Stimulated activated CD8-positive, alpha-beta memory T cell treated with anti-CD3 and anti-CD28 coated beads, Interleukin-12 subunit alpha, Interleukin-12 subunit beta, amount 100 ng/mL, for 4 hours (primary cell): ENCODE measurements around the gene GRIK3.

ENCODE experiments used
- DNase-seq: peaks from one replicate; pipeline ENCODE4 v3.0.0-alpha.2; 2020; ENCODE audit warnings: low read depth

The GRIK3 gene

GRCh38 chr1:36874271-36875060 is 159.8 kb downstream of the GRIK3 start:
- DNase-seq, result no peak

GRCh38 chr1:36872858-36873257 is 161.5 kb downstream of the GRIK3 start:
- no peak for DNase-seq

GRCh38 chr1:36872126-36872754 is 162.1 kb downstream of the GRIK3 start:
- no peak for DNase-seq

DNA sequence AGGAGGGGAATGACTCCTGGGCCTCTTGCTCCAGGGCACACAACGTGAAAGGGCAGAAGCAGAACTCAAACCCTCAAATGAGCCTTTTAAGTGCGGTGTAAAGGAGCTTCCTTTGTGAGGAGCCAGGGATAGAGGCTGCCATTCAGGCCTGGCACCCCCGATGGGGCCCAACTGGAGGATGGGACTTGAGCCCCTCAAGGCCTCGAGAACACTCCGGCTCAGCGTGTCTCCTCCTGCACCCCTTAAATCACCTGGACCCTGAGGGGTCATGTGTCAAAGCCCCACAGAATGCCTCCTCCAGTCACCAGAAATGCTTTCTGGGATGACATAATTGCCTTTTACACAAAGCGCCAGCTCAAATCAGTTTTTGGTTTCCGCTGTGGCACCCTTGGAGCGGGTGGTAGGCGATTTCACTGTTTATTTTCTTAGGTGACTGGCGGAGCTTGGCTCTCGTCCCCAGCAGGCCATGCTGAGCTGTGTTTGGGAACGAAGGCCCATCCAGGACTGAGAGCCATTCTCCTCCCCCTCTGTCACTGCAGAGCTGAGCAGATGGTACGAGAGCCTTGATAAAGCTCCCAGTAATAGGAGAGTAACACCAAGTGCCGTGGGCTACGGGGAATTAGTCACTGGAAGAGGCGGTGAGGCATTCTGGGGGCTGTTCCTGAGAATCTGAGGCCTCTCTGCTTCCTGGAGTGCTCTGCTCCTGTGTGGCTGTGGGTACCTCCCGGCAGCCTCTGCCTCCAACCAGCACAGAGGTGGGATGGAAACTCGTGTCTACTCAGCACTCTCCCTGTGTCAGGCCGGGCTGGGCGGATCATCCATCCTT is 163.0 kb downstream of the GRIK3 start:
- no peak for DNase-seq

DNA sequence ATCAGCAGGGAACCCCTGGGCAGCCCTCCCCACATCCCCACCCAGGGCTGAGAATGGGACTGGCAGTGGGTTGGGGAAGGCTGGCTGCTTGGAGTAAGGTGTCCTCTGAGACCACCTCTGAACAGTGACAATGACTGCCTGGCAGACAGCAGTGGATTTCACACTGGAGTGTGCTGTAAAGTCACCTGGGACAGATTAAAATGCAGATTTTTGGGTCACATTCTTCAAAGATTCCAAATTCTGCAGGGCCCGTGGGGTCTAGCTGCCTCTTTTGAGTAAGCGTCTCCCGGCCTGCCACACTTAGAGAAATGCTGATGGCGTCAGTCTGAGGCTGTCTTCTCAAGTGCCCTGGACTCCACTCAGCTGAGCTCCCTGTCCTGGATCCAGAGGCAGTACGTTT is 164.5 kb downstream of the GRIK3 start:
- DNase-seq, result no peak

- no peak for DNase-seq
Measured at GRCh38 chr1:36869054-36869453, 165.3 kb downstream of the GRIK3 start.

DNA sequence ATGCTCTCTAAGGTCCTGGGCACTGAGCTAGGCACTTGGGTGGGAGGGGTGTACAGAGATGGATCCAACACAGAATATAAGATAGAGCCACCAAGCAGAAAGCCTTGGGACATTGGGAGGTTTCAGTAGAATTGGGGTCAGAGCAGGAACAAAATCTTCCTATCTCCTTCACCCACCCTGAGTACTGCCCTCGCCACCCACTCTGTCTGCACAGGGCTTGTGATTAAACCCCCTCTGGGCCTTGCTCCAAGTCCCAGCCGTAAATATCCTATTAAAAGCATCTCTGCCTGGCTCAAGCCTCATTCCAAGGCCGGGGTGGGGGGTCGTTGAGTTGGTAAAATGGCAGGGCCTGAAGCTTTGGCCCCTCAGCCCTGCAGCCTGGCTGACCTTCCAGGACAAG is 166.7 kb downstream of the GRIK3 start:
- no peak for DNase-seq

DNA sequence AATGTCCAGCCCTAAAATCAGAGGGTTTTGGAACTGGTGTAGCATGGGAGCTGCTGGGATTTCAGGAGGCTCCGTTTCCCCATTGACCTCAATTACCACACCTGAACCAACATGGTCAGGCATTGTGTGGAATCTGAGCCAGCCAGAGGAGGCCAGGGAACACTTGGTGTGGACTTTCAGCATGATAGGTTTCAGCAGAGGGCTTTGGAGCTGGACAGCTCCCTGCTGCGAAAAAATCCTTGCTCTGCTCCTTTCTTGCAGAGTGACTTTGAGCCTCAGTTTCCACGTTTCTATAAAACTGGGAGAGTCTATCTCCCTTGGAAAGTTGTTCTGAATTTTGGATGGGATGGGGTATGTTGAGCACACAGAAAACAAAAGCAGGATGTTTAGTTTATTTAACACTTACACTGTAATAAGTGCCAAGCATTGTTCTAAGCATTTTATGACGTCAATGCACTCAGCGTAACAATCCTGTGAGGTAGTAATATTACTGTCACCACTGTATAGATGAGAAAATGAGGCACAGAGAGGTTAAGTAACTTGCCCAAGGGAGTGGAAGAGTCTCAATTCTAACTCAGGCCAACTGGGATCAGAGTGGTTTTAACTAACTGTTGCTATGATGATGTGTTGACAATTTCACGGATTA is 168.0 kb downstream of the GRIK3 start:
- DNase-seq, result no peak

- DNase-seq, result no peak
Measured at GRCh38 chr1:36865602-36865900, 168.8 kb downstream of the GRIK3 start.

DNA sequence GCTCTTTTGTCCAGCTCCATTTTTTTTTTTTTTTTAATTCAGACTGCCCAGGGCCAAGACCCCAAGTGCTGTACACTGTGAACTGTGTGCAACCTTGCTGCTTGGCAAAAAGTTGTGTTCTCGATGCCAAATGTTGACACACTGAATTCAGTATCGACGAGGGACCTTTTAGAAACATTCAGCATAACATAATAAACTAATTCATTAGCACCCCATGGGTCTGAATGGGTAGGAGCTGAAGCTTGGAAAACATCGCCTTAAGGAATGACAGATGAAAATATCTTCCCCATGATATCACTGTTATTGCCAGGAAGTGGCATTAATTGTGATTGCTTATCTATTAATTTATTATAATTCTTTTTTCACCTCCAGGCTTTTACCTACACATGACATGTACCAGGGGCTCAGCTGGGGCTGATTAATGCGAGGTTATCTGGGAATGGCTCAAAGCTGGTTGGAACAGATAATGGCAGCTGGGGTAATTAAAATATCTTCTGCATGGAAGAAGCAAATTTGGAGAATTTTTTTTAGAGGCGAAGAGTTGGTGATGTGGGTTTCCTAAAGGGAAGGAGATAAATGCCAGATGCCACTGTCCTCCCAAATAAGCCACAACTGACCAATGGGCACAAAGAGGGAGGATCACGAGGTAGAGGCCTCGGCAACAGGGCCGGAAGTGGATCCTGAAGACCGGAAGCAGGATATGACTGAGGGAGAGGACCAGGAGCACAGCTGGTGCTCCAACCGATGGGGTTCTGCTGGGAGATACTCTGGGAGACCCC is 169.3 kb downstream of the GRIK3 start:
- DNase-seq, result no peak

DNA sequence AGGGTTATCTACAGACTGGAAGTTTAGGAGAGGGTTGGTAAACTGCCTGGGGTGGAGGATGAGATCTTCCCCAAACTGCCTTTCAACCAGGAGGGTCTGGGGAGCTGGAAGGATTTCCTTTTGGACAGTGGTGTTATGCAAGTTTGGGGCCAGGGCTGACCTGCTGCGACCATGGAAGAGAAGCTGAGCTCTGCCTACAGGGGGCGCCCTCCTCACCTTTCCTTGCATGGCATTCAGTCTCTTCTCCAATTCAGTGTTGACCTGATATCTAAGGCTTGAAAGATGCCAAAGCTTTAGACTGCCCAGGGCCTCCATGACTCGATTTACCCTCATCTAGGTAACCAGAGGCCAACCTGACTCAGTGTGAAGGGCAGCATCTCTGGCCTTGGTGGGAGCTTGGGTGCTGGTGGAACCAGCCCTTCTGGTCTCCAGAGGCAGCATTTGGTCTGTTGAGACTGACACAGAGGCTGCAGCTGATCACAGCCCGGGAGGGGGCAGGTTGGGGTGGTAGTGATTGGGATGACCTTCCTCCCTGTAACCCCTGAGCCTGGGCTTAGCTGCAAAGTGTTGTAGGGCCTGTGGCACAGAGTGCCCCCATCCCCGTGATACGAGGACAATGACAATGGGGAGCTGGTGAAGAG is 170.0 kb downstream of the GRIK3 start:
- no peak for DNase-seq

DNA sequence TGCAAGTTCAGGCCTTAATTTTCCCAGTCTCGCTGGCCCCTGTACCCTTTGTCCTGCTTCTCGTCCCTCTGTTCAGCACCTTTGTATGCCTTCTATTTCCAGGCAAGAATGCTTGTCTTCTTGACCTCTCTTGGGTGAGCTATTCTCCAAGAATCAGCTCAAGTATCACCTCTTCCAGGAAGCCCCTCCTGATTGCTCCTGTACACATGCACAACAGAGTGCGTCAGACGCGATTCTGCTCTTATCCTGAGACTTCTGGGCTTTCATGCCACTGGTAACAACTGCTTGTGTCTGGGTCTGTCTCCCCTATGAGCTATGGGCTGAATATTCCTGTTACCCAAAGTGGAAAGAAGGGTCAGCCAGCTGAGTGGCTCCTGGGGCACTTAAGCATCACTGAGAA is 170.8 kb downstream of the GRIK3 start:
- no peak for DNase-seq

GRCh38 chr1:36863061-36863460 is 171.3 kb downstream of the GRIK3 start:
- no peak for DNase-seq

DNA sequence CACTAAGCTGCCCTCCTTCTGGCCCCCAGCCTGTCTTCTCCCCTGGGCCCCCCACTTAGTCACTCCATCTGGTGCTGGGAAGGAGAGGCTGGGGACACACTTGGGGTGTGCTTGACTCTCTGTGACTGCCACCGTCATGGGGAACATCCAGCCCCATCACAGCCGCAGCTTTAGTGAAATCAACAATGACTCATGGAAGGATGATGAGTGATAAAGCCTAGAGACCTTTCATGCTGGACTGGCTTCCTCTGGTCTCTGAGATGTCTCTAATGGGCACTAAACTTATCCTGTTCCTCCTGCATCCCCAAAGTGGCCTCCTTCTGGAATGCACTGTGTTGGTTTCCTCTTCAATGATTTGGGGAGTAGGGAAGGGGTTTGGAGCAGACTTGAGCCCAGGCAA is 172.9 kb downstream of the GRIK3 start:
- DNase-seq, result no peak

- no peak for DNase-seq
Measured at GRCh38 chr1:36859926-36860325, 174.4 kb downstream of the GRIK3 start.

DNA sequence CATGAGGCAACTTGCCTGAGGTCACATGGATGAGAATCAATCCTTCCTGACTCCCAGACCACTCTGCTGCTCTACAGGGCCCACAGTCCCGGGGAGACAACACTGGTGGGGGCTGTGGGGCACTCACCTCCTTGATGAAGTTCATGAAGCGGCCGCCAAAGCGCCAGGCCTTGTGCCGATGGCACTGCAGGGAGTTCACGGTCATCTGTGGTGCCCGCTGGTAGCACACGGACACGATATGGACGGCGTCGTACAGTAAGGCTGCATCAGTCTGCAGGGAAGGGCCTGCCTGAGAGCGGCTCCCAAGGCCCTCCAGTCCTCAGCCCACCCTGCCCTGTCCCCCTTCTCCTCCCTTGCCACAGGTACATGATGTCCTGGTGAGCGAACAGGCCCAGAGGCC is 175.3 kb downstream of the GRIK3 start:
- DNase-seq, result no peak

GRCh38 chr1:36858553-36858952 is 175.8 kb downstream of the GRIK3 start:
- no peak for DNase-seq

- no peak for DNase-seq
Measured at GRCh38 chr1:36857754-36858153, 176.6 kb downstream of the GRIK3 start.

DNA sequence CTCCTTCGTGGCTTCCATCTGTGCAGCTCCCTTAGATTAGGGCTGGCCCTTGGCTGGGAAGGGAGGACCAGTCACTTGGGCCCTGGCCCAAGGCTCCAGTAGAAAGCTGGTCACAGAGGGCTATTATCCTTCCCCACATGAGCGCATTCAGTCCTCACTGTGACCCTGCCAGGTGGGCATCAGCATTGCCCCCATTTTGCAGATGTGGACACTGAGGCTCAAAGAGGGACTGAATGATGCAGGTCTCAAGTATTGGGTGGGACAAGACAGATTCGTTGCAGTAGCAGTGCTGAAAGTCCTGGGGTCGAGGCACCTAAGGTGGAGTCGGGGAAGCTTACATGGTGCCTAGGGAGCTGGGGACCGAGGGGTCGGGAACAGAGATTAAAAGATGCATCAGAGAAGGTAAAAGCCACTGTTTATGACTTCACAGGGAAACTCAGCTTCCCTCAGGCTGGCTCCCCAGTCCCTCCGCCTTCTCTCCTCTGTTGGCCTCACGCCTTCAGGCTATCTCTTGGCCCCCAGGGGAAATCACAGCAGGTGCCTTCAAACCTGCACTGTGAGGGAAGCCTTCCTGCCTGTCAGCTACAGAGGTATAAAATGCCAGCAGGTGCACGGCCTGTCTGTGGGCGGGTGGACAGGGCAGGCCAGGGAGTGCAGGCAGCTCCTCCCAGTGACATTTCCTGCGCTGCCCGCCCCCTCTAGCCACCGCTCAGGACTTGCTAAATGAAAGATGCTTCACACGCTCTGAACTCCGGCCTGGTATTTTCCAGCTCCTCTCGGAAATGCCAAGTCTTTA is 178.4 kb downstream of the GRIK3 start:
- DNase-seq, result no peak

- DNase-seq, result no peak
Measured at GRCh38 chr1:36853638-36854037, 180.7 kb downstream of the GRIK3 start.

DNA sequence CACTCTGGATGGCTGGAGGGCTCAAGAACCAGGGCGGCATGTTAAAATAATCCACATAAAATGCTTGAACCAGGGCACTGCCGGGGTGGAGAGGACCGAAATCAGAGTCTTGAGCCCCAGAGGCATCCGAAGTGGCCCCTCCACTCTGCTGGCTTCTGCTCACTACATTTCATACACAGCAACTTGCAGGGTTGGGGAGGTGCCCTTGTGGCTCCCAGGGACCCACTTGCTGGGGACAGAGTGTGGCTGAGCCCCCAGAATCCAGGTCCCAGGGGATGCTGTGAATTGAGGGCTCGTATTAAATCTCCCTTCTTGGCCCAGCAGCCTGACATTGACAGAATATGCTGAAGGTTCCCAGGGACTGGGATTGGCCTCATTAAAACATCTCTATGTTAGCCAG is 181.7 kb downstream of the GRIK3 start:
- DNase-seq, result no peak
